ENCODE measurements around the gene GATA1. TPM values are rescaled to one million over a fixed set of nuclear protein-coding genes. Genes with fewer than 3 reads are reported as not detected.

Gene GATA1
- total RNA-seq, 1 donor from 2014 or later: 1.2 TPM

- no peak for TF ChIP-seq POLR2A (IDR thresholded peaks at IDR 0.05)
- TF ChIP-seq CTCF (IDR thresholded peaks at IDR 0.05): no peak
- no peak for TF ChIP-seq POLR2AphosphoS5 (IDR thresholded peaks at IDR 0.05; ENCODE audit: insufficient read depth in 1 of 2, low read depth in 1 of 2)
- intact Hi-C loops (cut with DNase I): no loop called here
- DNase-seq (ENCODE audit: extremely low spot score in 2 of 2): no peak
These were observed 1.7 kb upstream of the GATA1 start for GRCh38 chrX:48784726-48785125.

DNA sequence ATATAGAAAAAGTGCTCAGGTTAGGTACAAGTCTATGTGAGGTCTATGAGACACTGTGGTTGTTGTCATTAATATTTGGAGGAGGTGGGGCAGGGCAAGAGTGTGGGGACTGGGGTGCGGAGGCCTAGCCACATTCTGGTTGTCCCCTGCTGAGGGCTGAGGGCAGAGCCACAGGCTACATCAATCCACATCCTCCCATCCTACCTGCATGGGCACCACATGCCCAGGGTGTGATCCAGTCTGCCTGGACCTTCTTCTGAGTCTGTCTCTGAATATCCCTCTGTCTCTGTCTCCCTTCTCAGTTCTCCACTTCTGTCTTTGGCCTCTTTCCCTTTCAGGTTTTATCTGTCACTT is 1.2 kb upstream of the GATA1 start:
- H3K36me3 ChIP-seq: no peaks in the 10 kb centered on the region
- no peaks in the 10 kb centered on the region for H3K4me1 ChIP-seq
- H3K27me3 ChIP-seq: no peaks in the 10 kb centered on the region
- TF ChIP-seq POLR2A (IDR thresholded peaks at IDR 0.05) (no peak), CTCF (IDR thresholded peaks at IDR 0.05) (no peak)
- intact Hi-C loops (cut with DNase I): no loop called here
- no peak overlapping the region for H3K4me3 ChIP-seq
- DNase-seq (ENCODE audit: extremely low spot score in 2 of 2): no peak
- no peak overlapping the region for H3K27ac ChIP-seq
- H3K9me3 ChIP-seq: no peaks in the 10 kb centered on the region

More at GRCh38 chrX:48784726-48785125, 1.7 kb upstream of the GATA1 start:
- Histone ChIP-seq H3K36me3 (no peaks in the 10 kb centered on the region), H3K4me1 (no peaks in the 10 kb centered on the region), H3K27ac (no peak overlapping the region), H3K4me3 (no peak overlapping the region), H3K27me3 (no peaks in the 10 kb centered on the region), H3K9me3 (no peaks in the 10 kb centered on the region)

DNA sequence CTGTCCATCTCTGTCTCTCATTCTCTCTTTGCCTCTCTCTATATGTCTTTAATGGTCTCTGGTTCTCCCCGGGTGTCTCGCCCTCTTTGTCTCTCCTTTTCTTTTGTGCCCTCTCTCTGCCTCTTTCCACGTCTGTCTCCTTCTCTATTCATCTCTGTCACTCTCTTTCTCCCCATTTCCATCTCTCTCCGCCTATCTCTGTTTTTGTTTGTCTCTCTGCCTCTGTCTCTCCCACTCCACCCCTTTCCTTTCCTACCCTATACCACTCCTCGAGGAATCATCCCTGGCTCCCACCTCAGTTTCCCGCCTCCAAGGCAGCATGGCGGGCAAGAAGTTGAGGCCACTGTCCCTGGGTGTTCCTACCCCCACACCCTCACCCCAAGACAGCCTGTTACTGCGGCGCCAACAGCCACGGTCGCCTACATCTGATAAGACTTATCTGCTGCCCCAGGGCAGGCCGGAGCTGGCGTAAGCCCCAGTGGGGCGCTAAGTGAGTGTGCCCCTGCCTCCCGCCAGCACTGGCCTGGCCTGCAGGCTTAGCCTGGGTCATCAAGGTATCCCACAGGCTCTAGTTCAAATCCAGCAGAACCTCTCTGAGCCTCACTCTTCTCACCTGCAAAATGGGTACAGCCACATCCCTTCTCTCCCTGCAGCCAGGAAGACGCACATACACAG is 713 bp upstream of the GATA1 start:
- intact Hi-C loops (cut with DNase I): no loop called here

DNA sequence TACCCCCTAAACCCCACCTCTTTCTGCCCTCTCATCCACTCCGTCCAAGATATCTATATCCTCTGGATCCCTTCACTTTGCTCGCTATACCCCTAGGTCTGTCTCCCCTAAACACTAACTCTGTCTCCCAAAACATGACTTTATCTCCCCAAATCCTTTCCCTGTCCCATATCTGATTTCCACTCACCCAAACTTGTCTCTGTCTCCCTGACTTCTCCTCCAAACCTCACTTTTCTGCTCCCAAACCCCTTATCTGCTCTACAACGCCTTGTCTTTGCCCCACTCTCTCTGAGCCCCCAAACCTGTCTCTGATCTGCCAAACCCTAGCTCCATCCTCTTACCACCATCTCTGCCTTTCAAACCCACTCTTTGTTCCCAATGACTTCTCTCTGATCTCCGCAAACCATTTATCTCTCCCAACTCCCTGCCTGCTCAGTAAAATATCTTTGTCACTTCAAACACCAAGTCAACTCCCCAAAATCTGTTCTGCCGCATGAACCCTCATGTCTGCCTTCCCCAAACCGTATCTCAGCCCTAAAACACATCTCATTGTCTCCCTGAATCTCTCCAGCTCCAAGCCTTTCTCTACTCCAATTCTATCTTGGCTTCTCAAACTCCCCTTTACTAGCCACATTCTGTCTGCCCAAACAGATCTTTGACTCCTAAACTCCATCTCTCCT is 575 bp downstream of the GATA1 start:
- Histone ChIP-seq H3K27me3 (no peaks in the 10 kb centered on the region), H3K27ac (no peak overlapping the region), H3K4me3 (no peak overlapping the region), H3K9me3 (no peaks in the 10 kb centered on the region), H3K36me3 (no peaks in the 10 kb centered on the region), H3K4me1 (no peaks in the 10 kb centered on the region)
- intact Hi-C loops (cut with DNase I): no loop called here
- DNase-seq (ENCODE audit: extremely low spot score in 2 of 2): no peak
- TF ChIP-seq POLR2AphosphoS5 (IDR thresholded peaks at IDR 0.05; ENCODE audit: insufficient read depth in 1 of 2, low read depth in 1 of 2): no peak
- TF ChIP-seq POLR2A (IDR thresholded peaks at IDR 0.05): no peak
- no peak for TF ChIP-seq CTCF (IDR thresholded peaks at IDR 0.05)

More for the DNA sequence above, 713 bp upstream of the GATA1 start:
- no peaks in the 10 kb centered on the region for H3K4me1 ChIP-seq
- H3K36me3 ChIP-seq: no peaks in the 10 kb centered on the region
- no peaks in the 10 kb centered on the region for H3K9me3 ChIP-seq
- H3K27me3 ChIP-seq: no peaks in the 10 kb centered on the region
- TF ChIP-seq POLR2AphosphoS5 (IDR thresholded peaks at IDR 0.05; ENCODE audit: insufficient read depth in 1 of 2, low read depth in 1 of 2) (no peak), POLR2A (IDR thresholded peaks at IDR 0.05) (no peak), CTCF (IDR thresholded peaks at IDR 0.05) (no peak)
- no peak for DNase-seq (ENCODE audit: extremely low spot score in 2 of 2)
- H3K27ac ChIP-seq: no peak overlapping the region
- no peak overlapping the region for H3K4me3 ChIP-seq

Data from vagina (tissue), 2 donors.